Loucy (cell line): ENCODE data around the gene ITPK1.

ENCODE experiments used
- H2AFZ ChIP-seq: fragments of 200-600 bp; sonication (generic); 2 replicates; pipeline ENCODE4 v1.6.0; 2016; ENCODE audit warnings: antibody characterized with exemption, mild to moderate bottlenecking, low read length, moderate library complexity
- H3F3A ChIP-seq: fragments of 200-600 bp; 2 replicates; pipeline ENCODE4 v1.6.0; 2016; ENCODE audit warnings: antibody characterized with exemption, low read depth, mild to moderate bottlenecking
- H3K27me3 ChIP-seq: fragments of 200-600 bp; sonication (generic); 2 replicates; pipeline ENCODE4 v1.6.1; 2014; ENCODE audit warnings: low read length, mild to moderate bottlenecking; ENCODE audit not compliant: insufficient read depth, poor library complexity, severe bottlenecking
- H3K36me3 ChIP-seq: fragments of 200-600 bp; sonication (generic); 2 replicates; pipeline ENCODE4 v1.6.1; 2016; ENCODE audit warnings: low read length; ENCODE audit not compliant: insufficient read depth
- H3K4me1 ChIP-seq: fragments of 200-600 bp; sonication (generic); 2 replicates; pipeline ENCODE4 v1.5.1; 2014; ENCODE audit warnings: low read length, mild to moderate bottlenecking; ENCODE audit not compliant: insufficient read depth, poor library complexity, severe bottlenecking
- H3K4me2 ChIP-seq: fragments of 200-600 bp; sonication (generic); 2 replicates; pipeline ENCODE4 v1.6.0; 2014; ENCODE audit warnings: antibody characterized with exemption, low read length, low read depth, mild to moderate bottlenecking; ENCODE audit not compliant: poor library complexity, severe bottlenecking
- H3K4me3 ChIP-seq: fragments of 200-600 bp; sonication (generic); 2 replicates; pipeline ENCODE4 v1.5.1; 2014; ENCODE audit warnings: low read length, mild to moderate bottlenecking, mixed read lengths; ENCODE audit not compliant: poor library complexity, severe bottlenecking
- H3K79me2 ChIP-seq: fragments of 200-600 bp; sonication (generic); 2 replicates; pipeline ENCODE4 v1.6.1; 2014; ENCODE audit warnings: low read length; ENCODE audit not compliant: insufficient read depth
- H3K9ac ChIP-seq: fragments of 200-600 bp; sonication (generic); 2 replicates; pipeline ENCODE4 v1.6.0; 2014; ENCODE audit warnings: mild to moderate bottlenecking, low read depth, low read length, moderate library complexity; ENCODE audit not compliant: poor library complexity, severe bottlenecking
- H3K9me2 ChIP-seq: fragments of 200-600 bp; sonication (generic); replicated peaks from 2 replicates; pipeline ENCODE4 v1.6.1; 2016; ENCODE audit warnings: low read depth, low read length, mixed read lengths
- H3K9me3 ChIP-seq: fragments of 200-600 bp; sonication (generic); 2 replicates; pipeline ENCODE4 v1.6.1; 2014; ENCODE audit warnings: mild to moderate bottlenecking, antibody characterized with exemption, low read length, low read depth; ENCODE audit not compliant: insufficient read depth
- H4K20me1 ChIP-seq: fragments of 200-600 bp; sonication (generic); 2 replicates; pipeline ENCODE4 v1.6.0; 2014; ENCODE audit warnings: antibody characterized with exemption, low read length, mild to moderate bottlenecking; ENCODE audit not compliant: insufficient read depth, poor library complexity, severe bottlenecking
- CTCF ChIP-seq: fragments of 200-600 bp; sonication (generic); conservative IDR thresholded peaks from 2 replicates; pipeline ENCODE4 v1.5.1; 2014; ENCODE audit warnings: mild to moderate bottlenecking, antibody characterized with exemption, low read length
- EZH2phosphoT487 ChIP-seq: fragments of 200-600 bp; IDR thresholded peaks from 2 replicates; pipeline ENCODE4 v1.6.1; 2018; ENCODE audit warnings: antibody characterized with exemption, mild to moderate bottlenecking, moderate library complexity, borderline replicate concordance

Gene ITPK1

GRCh38 chr14:92951912-92952471, 163.7 kb downstream of the ITPK1 start:
- H3K36me3 ChIP-seq = peaks cover 49% of the 10 kb centered on the region; the same call in 1 of the 2 replicates
- H3K9me3 ChIP-seq = no peaks in the 10 kb centered on the region
- H3K9me2 ChIP-seq = no peaks in the 10 kb centered on the region
- no peaks in the 10 kb centered on the region for H3K79me2 ChIP-seq
- no peaks in the 10 kb centered on the region for H3F3A ChIP-seq
- H3K4me1 ChIP-seq = no peaks in the 10 kb centered on the region
- no peaks in the 10 kb centered on the region for H4K20me1 ChIP-seq
- no peak overlapping the region for H3K4me2 ChIP-seq
- no peaks in the 10 kb centered on the region for H3K27me3 ChIP-seq
- TF ChIP-seq EZH2phosphoT487 (no peak), CTCF (peak; percentile 87)
- H3K4me3 ChIP-seq = no peak overlapping the region
- no peak overlapping the region for H3K9ac ChIP-seq
- H2AFZ ChIP-seq = no peak overlapping the region

DNA sequence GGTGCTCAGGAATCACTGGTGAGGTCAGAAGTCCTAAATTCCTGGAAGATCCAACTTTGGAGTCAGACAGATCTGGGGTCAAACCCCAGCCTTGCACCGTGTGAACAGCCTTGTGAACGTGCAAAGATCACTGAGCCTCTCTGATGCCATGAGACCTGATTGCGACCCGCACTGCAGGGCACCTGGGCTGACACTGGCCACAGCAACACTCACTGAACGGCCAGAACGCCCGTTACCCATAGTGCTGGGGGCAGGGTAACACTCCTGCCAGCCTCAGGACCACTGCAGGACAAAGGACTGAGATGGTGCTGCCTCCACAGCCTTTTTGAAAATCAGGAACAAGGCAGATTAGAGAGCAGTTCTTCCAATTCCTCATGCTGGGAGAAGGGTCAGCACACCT, 164.5 kb downstream of the ITPK1 start:
- Histone ChIP-seq H3K4me1 (no peaks in the 10 kb centered on the region), H3K9me3 (no peaks in the 10 kb centered on the region), H3F3A (no peaks in the 10 kb centered on the region), H4K20me1 (no peaks in the 10 kb centered on the region), H3K4me2 (no peak overlapping the region), H3K9me2 (no peaks in the 10 kb centered on the region), H3K9ac (no peak overlapping the region), H3K27me3 (no peaks in the 10 kb centered on the region), H3K79me2 (no peaks in the 10 kb centered on the region), H2AFZ (no peak overlapping the region), H3K36me3 (peaks cover 44% of the 10 kb centered on the region; the same call in 1 of the 2 replicates), H3K4me3 (no peak overlapping the region)
- TF ChIP-seq CTCF = no peak
- no peak for TF ChIP-seq EZH2phosphoT487

GRCh38 chr14:92950773-92951172, 165.0 kb downstream of the ITPK1 start:
- no peak overlapping the region for H3K4me3 ChIP-seq
- no peak overlapping the region for H3K9ac ChIP-seq
- H2AFZ ChIP-seq = no peak overlapping the region
- H3F3A ChIP-seq = no peaks in the 10 kb centered on the region
- no peaks in the 10 kb centered on the region for H3K27me3 ChIP-seq
- H4K20me1 ChIP-seq = no peaks in the 10 kb centered on the region
- H3K9me2 ChIP-seq = no peaks in the 10 kb centered on the region
- H3K4me1 ChIP-seq = no peaks in the 10 kb centered on the region
- H3K9me3 ChIP-seq = no peaks in the 10 kb centered on the region
- no peak for TF ChIP-seq CTCF
- TF ChIP-seq EZH2phosphoT487 = no peak
- no peak overlapping the region for H3K4me2 ChIP-seq
- H3K36me3 ChIP-seq = peaks cover 42% of the 10 kb centered on the region; the same call in 1 of the 2 replicates
- H3K79me2 ChIP-seq = no peaks in the 10 kb centered on the region
